Astrocyte of the spinal cord (primary cell): ENCODE measurements around the gene SLC38A2.
A peak's percentile ranks its signal among the peaks of the same experiment; 100 is the strongest.

ENCODE experiments used
- DNase-seq: peaks from one replicate; pipeline ENCODE4 v3.0.0; 2011; ENCODE audit warnings: low read depth, low spot score
- H3K4me3 ChIP-seq: 2 replicates; pipeline ENCODE4 v1.5.1; 2011; ENCODE audit warnings: low read depth, mild to moderate bottlenecking, low read length, moderate library complexity
- CTCF ChIP-seq: IDR thresholded peaks from 2 replicates; pipeline ENCODE4 v1.5.1; 2012; ENCODE audit warnings: low read depth, mild to moderate bottlenecking, low read length, inconsistent platforms
- in situ Hi-C: cut with HindIII; loops from 2 replicates; pipeline ENCODE4 v1.10.0; 2017; ENCODE audit warnings: low sequenced_read_pairs

The SLC38A2 gene

GRCh38 chr12:46404733-46405132, 32.2 kb upstream of the SLC38A2 start:
- DNase-seq = no peak
- H3K4me3 ChIP-seq = no peak overlapping the region
- in situ Hi-C loops = no loop called here
- TF ChIP-seq CTCF = no peak

- H3K4me3 ChIP-seq = no peak overlapping the region
- in situ Hi-C loops = no loop called here
- no peak for TF ChIP-seq CTCF
- DNase-seq = peak; percentile 94
These were observed 31.7 kb upstream of the SLC38A2 start for GRCh38 chr12:46404225-46404631.

GRCh38 chr12:46403719-46404070, 31.1 kb upstream of the SLC38A2 start:
- no peak for TF ChIP-seq CTCF
- H3K4me3 ChIP-seq = no peak overlapping the region
- in situ Hi-C loops = no loop called here
- DNase-seq = no peak

- no peak overlapping the region for H3K4me3 ChIP-seq
- in situ Hi-C loops = no loop called here
- peak; percentile 67 for DNase-seq
- TF ChIP-seq CTCF = no peak
These were observed 30.6 kb upstream of the SLC38A2 start for GRCh38 chr12:46402941-46403718.

GRCh38 chr12:46402451-46402850, 29.9 kb upstream of the SLC38A2 start:
- in situ Hi-C loops = no loop called here
- no peak for TF ChIP-seq CTCF
- DNase-seq = peak; percentile 92
- no peak overlapping the region for H3K4me3 ChIP-seq

- no peak for TF ChIP-seq CTCF
- in situ Hi-C loops = no loop called here
- no peak overlapping the region for H3K4me3 ChIP-seq
- DNase-seq = peak; percentile 61
These were observed 29.1 kb upstream of the SLC38A2 start for GRCh38 chr12:46401662-46402061.
